ENCODE data around the gene MBOAT2.

The MBOAT2 gene

GRCh38 chr2:9033385-9034168 is 30.1 kb upstream of the MBOAT2 start:
- Histone ChIP-seq H3K4me2 (ENCODE audit: insufficient read depth, low read length) (peak overlapping the region; percentile 60), H4K20me1 (ENCODE audit: insufficient read depth, low read length) (no peaks in the 10 kb centered on the region), H2AFZ (ENCODE audit: low read depth, low read length) (peak overlapping the region; percentile 11; the same call in 1 of the 2 replicates), H3K9ac (ENCODE audit: low read depth, low read length) (peak overlapping the region; percentile 36), H3K9me3 (ENCODE audit: insufficient read depth, low read length, severe bottlenecking) (peaks cover 7% of the 10 kb centered on the region), H3K27ac (ENCODE audit: low read length) (peak overlapping the region; percentile 76), H3K36me3 (ENCODE audit: insufficient read depth, low read length) (no peaks in the 10 kb centered on the region), H3K79me2 (ENCODE audit: insufficient read depth, low read length) (no peaks in the 10 kb centered on the region), H3K27me3 (ENCODE audit: insufficient read depth, low read length, poor library complexity) (no peaks in the 10 kb centered on the region), H3K4me1 (ENCODE audit: insufficient read depth, low read length) (peaks cover 32% of the 10 kb centered on the region), H3K4me3 (ENCODE audit: low read depth in 1 of 2, low read length in 2 of 2) (peak overlapping the region in 1 of 2 experiments; percentile 34; a peak in 2 of 4 replicates)
- peak; percentile 92 for ATAC-seq (ENCODE audit: insufficient read depth, low read depth)
- DNase-seq, result peak; percentile 83
- no peak for TF ChIP-seq EZH2 (IDR thresholded peaks at IDR 0.05; ENCODE audit: borderline replicate concordance, low read depth, low read length, severe bottlenecking)
- TF ChIP-seq, protein P1, sequence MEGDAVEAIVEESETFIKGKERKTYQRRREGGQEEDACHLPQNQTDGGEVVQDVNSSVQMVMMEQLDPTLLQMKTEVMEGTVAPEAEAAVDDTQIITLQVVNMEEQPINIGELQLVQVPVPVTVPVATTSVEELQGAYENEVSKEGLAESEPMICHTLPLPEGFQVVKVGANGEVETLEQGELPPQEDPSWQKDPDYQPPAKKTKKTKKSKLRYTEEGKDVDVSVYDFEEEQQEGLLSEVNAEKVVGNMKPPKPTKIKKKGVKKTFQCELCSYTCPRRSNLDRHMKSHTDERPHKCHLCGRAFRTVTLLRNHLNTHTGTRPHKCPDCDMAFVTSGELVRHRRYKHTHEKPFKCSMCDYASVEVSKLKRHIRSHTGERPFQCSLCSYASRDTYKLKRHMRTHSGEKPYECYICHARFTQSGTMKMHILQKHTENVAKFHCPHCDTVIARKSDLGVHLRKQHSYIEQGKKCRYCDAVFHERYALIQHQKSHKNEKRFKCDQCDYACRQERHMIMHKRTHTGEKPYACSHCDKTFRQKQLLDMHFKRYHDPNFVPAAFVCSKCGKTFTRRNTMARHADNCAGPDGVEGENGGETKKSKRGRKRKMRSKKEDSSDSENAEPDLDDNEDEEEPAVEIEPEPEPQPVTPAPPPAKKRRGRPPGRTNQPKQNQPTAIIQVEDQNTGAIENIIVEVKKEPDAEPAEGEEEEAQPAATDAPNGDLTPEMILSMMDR (IDR thresholded peaks at IDR 0.05; ENCODE audit: borderline replicate concordance, extremely low read depth, low read length, poor library complexity, severe bottlenecking), result no peak

DNA sequence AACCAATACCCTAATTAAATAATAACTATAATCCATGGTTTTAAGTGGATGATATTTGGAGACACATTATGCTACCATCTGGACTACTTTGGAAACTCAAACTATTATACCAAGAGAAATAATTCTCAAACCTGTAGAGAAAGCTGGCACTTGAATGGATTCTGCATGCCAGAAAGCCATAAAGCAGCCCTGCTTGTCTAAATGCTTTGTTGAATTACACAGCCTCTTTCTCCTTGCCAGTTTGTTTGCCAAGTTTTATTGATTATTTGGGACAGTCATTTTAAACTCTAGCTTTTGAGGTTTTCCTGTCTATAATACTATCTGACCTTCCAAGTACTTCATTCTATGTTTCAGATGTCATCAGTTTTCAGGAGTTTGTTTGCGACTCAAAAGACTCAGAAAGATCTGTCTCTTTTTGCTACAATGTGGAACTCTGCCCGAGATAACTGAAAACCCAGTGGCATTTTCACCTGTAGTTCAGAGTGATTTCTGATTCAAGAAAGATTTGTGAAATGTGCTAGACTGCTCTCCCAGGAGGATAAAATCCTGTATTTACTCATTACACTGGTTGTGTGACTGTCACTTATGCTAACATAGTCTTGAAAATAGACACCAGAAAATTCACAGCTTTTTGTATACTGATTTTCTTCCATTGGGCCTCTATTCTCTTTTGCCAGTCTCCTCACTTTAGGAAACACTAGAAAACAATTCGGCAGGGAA is 29.2 kb upstream of the MBOAT2 start:
- no peaks in the 10 kb centered on the region for H3K27me3 ChIP-seq (ENCODE audit: insufficient read depth, low read length, poor library complexity)
- no peak overlapping the region for H3K4me3 ChIP-seq (ENCODE audit: low read depth in 1 of 2, low read length in 2 of 2)
- H3K4me1 ChIP-seq (ENCODE audit: insufficient read depth, low read length), result peaks cover 32% of the 10 kb centered on the region
- H4K20me1 ChIP-seq (ENCODE audit: insufficient read depth, low read length), result no peaks in the 10 kb centered on the region
- DNase-seq (no peak), ATAC-seq (ENCODE audit: insufficient read depth, low read depth) (no peak)
- H3K9me3 ChIP-seq (ENCODE audit: insufficient read depth, low read length, severe bottlenecking), result peaks cover 3% of the 10 kb centered on the region
- peak overlapping the region; percentile 76 for H3K27ac ChIP-seq (ENCODE audit: low read length)
- peak overlapping the region; percentile 60 for H3K4me2 ChIP-seq (ENCODE audit: insufficient read depth, low read length)
- peak overlapping the region; percentile 34; the same call in 1 of the 2 replicates for H2AFZ ChIP-seq (ENCODE audit: low read depth, low read length)
- H3K9ac ChIP-seq (ENCODE audit: low read depth, low read length), result peak overlapping the region; percentile 36
- no peak for TF ChIP-seq EZH2 (IDR thresholded peaks at IDR 0.05; ENCODE audit: borderline replicate concordance, low read depth, low read length, severe bottlenecking)
- TF ChIP-seq, protein P1 (IDR thresholded peaks at IDR 0.05; ENCODE audit: borderline replicate concordance, extremely low read depth, low read length, poor library complexity, severe bottlenecking), result no peak
- H3K36me3 ChIP-seq (ENCODE audit: insufficient read depth, low read length), result no peaks in the 10 kb centered on the region
- no peaks in the 10 kb centered on the region for H3K79me2 ChIP-seq (ENCODE audit: insufficient read depth, low read length)

DNA sequence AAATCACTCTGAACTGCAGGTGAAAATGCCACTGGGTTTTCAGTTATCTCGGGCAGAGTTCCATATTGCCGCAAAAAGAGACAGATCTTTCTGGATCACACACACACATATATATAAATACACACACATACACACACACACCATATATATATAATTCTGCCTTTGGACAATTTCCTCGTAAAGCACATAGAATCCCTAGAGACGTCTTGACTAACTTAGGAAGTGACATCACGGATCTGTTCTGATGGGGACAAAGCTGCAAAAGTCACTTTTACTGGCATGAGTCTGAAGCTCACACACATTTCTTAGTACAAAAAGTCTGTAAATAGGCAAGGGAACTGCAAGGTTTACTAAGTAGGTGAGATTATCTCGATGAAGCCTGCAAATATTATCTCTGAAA is 28.6 kb upstream of the MBOAT2 start:
- TF ChIP-seq, protein P1 (IDR thresholded peaks at IDR 0.05; ENCODE audit: borderline replicate concordance, extremely low read depth, low read length, poor library complexity, severe bottlenecking), result no peak
- no peak for TF ChIP-seq EZH2 (IDR thresholded peaks at IDR 0.05; ENCODE audit: borderline replicate concordance, low read depth, low read length, severe bottlenecking)

More for the DNA sequence above, 28.6 kb upstream of the MBOAT2 start:
- no peaks in the 10 kb centered on the region for H3K36me3 ChIP-seq (ENCODE audit: insufficient read depth, low read length)
- no peak for ATAC-seq (ENCODE audit: insufficient read depth, low read depth)
- H3K27ac ChIP-seq (ENCODE audit: low read length), result peak overlapping the region; percentile 76; the same call in 1 of the 2 replicates
- H3K4me3 ChIP-seq (ENCODE audit: low read depth in 1 of 2, low read length in 2 of 2), result no peak overlapping the region
- no peaks in the 10 kb centered on the region for H3K9me3 ChIP-seq (ENCODE audit: insufficient read depth, low read length, severe bottlenecking)
- H4K20me1 ChIP-seq (ENCODE audit: insufficient read depth, low read length), result no peaks in the 10 kb centered on the region
- H3K4me2 ChIP-seq (ENCODE audit: insufficient read depth, low read length), result no peak overlapping the region
- no peaks in the 10 kb centered on the region for H3K79me2 ChIP-seq (ENCODE audit: insufficient read depth, low read length)
- DNase-seq, result no peak
- no peak overlapping the region for H2AFZ ChIP-seq (ENCODE audit: low read depth, low read length)
- H3K9ac ChIP-seq (ENCODE audit: low read depth, low read length), result no peak overlapping the region; the same call in 1 of the 2 replicates
- H3K4me1 ChIP-seq (ENCODE audit: insufficient read depth, low read length), result peaks cover 32% of the 10 kb centered on the region
- no peaks in the 10 kb centered on the region for H3K27me3 ChIP-seq (ENCODE audit: insufficient read depth, low read length, poor library complexity)
